Measurements from ENCODE around the gene PCP2.

Gene PCP2

DNA sequence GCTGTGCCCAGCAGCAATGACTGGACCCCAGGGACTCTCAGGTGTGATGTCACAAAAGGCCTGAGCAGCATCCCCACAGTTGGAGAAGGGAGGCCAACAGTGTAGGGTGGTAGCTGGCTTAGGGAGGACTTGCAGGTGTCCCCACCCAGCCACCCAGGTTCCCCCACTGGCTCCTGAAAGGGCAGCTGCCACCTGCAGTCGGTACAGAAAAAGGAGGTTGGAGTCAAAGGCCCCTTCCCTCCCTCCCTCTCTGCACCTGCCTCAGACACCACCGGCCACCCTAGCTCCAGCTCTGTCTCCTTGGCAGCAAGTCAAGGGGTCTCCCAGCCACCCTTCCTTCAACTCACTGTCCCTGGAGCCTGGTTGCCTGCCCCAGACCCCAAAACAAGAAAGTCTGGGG lies at the start of gene PCP2:
Gene PCP2, minus strand, starts transcription at position 22 of the 400 bp plus-strand sequence. CDS start 262 bp downstream, outside the sequence.
- DNase-seq (ENCODE audit: low read depth) = no peak

- no peak for DNase-seq (ENCODE audit: low read depth)
Observed at GRCh38 chr19:7682175-7682855, 48.8 kb upstream of the PCP2 start.

- peak; percentile 64 for DNase-seq (ENCODE audit: low read depth)
Observed at GRCh38 chr19:7681340-7682174, 48.0 kb upstream of the PCP2 start.

GRCh38 chr19:7680606-7681339 lies 47.3 kb upstream of the PCP2 start, which contains the start of gene TRAPPC5:
TRAPPC5 (plus strand) TSS chr19:7680833; CDS start chr19:7682254, 1,421 bp downstream.
- DNase-seq (ENCODE audit: low read depth) = peak; percentile 68

- DNase-seq (ENCODE audit: low read depth) = no peak
Observed at GRCh38 chr19:7679771-7680605, 46.5 kb upstream of the PCP2 start.

DNA sequence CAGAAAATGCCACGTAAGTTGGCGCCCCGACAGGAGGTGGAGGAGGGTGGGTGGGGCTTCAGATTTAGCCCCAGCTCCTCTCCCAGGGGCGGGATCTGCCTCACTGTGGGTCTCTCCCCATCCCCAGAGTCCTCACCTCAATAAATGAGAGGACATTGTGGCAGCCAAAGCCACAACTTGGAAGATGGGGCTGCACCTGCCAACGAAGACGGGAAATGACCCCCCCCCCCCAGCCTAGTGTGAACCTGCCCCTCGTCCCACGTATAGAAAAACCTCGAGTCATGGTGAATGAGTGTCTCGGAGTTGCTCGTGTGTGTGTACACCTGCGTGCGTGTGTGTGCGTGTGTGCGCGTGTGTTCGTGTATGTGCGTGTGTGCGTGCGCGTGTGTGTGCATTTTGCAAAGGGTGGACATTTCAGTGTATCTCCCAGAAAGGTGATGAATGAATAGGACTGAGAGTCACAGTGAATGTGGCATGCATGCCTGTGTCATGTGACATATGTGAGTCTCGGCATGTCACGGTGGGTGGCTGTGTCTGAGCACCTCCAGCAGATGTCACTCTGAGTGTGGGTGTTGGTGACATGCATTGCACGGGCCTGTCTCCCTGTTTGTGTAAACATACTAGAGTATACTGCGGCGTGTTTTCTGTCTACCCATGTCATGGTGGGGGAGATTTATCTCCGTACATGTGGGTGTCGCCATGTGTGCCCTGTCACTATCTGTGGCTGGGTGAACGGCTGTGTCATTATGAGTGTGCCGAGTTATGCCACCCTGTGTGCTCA lies 45.6 kb upstream of the PCP2 start:
- DNase-seq (ENCODE audit: low read depth) = no peak

DNA sequence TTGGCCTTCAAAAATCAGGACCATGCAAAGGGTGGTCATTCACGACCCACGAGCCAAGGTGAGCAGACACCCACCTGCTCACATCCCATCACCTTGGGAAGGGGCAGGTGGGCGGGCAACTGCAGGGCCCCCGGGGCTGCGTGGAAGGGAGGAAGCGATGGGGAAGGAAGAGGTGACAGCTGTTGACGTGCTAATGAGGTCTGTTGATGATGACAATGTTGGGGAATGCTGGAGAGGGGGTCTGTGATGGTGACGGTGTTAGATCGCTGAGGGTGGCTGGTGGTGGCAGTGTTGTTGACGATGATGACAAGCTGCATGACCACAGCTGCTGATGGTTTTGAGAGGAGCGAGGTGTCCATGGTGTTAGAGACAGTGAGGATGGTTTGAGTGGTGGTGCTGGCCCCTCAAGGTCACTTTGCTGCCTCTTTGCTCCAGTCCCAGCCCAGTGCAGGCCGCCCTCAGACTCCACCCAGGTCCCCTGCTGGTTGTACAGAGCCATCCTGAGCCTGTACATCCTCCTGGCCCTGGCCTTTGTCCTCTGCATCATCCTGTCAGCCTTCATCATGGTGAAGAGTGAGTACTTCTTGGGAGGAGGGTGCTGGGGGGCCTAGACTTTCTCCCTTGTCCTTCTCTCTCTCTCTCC lies 44.3 kb upstream of the PCP2 start:
- no peak for DNase-seq (ENCODE audit: low read depth)

- no peak for DNase-seq (ENCODE audit: low read depth)
Observed at GRCh38 chr19:7676854-7677253, 43.3 kb upstream of the PCP2 start, which contains the start of gene MCEMP1. MCEMP1 (plus strand) TSS chr19:7677090; CDS start chr19:7677121, 31 bp downstream.

GRCh38 chr19:7676376-7676775 lies 42.9 kb upstream of the PCP2 start:
- DNase-seq (ENCODE audit: low read depth) = no peak

- no peak for DNase-seq (ENCODE audit: low read depth)
Observed at GRCh38 chr19:7674010-7675005, 40.8 kb upstream of the PCP2 start.

DNA sequence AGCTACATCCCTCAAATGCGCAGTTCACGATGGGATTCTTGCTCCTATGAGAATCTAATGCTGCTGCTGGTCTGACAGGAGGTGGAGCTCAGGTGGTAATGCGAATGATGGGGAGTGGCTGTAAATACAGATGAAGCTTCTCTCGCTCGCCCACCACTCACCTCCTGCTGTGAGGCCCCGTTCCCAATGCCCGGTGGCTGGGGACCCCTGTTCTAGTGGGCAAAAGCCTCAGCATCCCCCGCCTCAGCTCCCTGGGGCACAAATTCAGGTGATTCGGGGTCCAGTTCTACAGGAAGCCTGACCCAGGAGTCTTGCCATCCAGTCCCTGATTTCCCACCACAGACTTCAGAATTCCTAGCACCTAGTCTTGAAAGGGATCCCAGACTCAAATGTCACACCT lies 39.0 kb upstream of the PCP2 start:
- DNase-seq (ENCODE audit: low read depth) = no peak

GRCh38 chr19:7670790-7671189 lies 37.3 kb upstream of the PCP2 start:
- no peak for DNase-seq (ENCODE audit: low read depth)

GRCh38 chr19:7670150-7670783 lies 36.7 kb upstream of the PCP2 start:
- DNase-seq (ENCODE audit: low read depth) = no peak

- DNase-seq (ENCODE audit: low read depth) = no peak
Observed at GRCh38 chr19:7669641-7670040, 36.1 kb upstream of the PCP2 start.

- no peak for DNase-seq (ENCODE audit: low read depth)
Observed at GRCh38 chr19:7668842-7669241, 35.3 kb upstream of the PCP2 start, which contains the start of gene RETN. RETN (plus strand) TSS chr19:7669049; CDS start chr19:7669327, 278 bp downstream.

GRCh38 chr19:7665076-7665475 lies 31.6 kb upstream of the PCP2 start:
- DNase-seq (ENCODE audit: low read depth) = no peak

DNA sequence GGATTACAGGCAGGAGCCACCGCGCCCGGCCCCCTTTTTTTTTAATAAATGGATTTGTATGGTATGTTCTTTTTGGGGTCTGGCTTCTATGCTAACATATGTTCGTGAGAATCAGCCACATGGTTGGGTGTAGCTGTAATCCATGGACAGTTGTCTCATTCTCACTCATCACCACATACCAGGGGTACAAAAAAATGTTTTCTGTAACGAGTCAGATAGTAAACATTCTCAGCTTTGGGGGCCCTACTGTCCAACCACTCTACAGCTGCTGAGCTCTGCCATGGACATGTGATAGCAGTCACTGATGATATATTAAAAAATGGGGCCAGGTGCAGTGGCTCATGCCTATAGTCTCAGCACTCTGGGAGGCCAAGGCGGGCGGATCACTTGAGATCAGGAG lies 30.2 kb upstream of the PCP2 start:
- DNase-seq (ENCODE audit: low read depth) = no peak

- no peak for DNase-seq (ENCODE audit: low read depth)
Observed at GRCh38 chr19:7662657-7663056, 29.1 kb upstream of the PCP2 start.
